Right lung (tissue), 5 donors: ENCODE measurements around the gene TRDN. TPM values are rescaled to one million over a fixed set of nuclear protein-coding genes. Genes with fewer than 3 reads are reported as not detected.
"Not testable (repeated sequence)": the region's sequence is repeated elsewhere in the genome, so short reads cannot be mapped to it uniquely, and the experiment has no call there.

Source experiments
- DNase-seq, 2 donors: peaks; one replicate each; pipeline ENCODE4 v3.0.0-alpha.2; 2013
- polyA plus RNA-seq, 5 donors: library from polyadenylated mRNA; unstranded; fragments of 120-200 nt; gene quantifications; one replicate each; pipeline versions ENCODE4 v1.2.1 to v1.2.3, GENCODE V29; 2013; ENCODE audit warnings: inconsistent platforms in 1 of 5, low replicate concordance in 1 of 5; ENCODE audit not compliant: insufficient read length in 5 of 5, insufficient read depth in 1 of 5

TRDN gene
- polyA plus RNA-seq, 5 donors = 0.05 to 5.0 (median 0.33) TPM; not detected in 2

DNA sequence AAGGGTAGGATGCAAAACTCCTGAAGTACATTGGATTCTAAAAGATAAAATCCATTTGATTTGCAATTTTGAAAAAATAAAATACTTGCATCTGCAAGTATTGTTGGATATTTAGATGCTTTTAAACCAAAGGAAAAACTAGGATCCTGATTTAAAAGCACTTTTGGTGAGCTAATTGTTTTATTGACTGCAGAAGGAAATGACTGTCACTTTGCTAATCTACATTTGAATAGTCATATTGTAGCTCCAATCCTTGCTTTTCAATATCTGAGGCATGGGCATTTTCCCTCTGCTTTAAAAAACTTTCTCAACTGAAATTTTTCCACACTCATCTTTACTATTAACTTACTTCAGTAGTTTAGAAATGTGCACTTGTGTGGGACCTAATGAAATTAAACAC lies 74.1 kb downstream of the TRDN start:
- no peak for DNase-seq

- DNase-seq = no peak
Measured at GRCh38 chr6:123562264-123562663, 74.5 kb downstream of the TRDN start.

GRCh38 chr6:123559816-123560215 lies 76.9 kb downstream of the TRDN start:
- not testable (repeated sequence) for DNase-seq

DNA sequence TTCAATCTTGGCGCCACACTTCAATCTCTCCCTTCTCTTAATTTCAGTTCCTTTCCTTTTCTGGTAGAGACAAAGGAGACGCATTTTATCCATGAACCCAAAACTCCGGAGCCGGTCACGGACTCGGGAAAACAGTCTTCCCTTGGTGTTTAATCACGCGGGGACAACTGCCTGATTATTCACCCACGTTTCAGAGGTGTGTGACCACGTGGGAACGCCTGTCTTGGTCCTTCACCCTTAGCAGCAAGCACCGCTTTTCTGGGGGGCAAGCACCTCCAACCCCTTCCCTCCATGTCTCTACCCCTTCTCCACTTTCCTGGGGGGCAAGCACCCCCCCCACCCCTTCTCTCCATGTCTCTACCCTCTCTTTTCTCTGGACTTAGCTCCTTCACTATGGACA lies 79.3 kb downstream of the TRDN start:
- DNase-seq = not testable (repeated sequence)

DNA sequence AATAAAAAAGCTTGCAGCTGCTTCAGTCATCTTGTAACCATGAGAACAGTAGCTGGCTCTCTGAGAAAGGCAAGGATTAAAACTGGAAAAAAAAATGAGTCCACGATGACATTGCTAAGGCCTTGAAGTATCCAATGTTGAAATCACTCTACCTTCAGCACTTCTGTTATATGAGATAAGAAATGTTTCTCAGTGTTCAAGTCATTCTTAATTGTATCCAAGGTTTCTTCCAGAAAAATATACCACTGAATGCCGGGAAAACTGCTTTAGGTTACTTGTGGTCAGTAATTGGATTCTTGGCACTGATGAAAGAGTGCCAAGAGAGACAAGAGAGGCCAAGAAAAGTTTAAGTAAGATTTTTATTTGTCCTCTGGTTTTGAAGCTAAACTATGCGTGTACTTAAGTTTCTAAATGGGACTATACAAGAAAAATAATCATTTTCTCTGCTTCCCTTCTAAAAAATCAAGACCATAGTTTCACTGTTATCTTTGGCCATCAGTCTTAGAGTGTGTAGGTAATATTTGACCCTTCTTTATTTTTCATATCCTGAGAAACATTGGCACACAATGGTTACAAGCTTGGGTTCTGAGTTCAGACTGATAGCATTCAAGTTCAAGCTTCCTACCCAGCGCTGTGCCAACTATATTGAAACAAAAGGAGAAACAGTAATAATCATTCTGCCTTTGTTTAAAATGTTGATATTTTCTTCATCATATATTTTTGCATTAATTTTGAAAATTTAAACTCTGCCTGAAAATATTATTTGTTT lies 84.6 kb downstream of the TRDN start:
- peak in 1 of 2 donors; percentile 5 for DNase-seq

- DNase-seq = no peak
Measured at GRCh38 chr6:123550052-123550617, 86.6 kb downstream of the TRDN start.

DNA sequence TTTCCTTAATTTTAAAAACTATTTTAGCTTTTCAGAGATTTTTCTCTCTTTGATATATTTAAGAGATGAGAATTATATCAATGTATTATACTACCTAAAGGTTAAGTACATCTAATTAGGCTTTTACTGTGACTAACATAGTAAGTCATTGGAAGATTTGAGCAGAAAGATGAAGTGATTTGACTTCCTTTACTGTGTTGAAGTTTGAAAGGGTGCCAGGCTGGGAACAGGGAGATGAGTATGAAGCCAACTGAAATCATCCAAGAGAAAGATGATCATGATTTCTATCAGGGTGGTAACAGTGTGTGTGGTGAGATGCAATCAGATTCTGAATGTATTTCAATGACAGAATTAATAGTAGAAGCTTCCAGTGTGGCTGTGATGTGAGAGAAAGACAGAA lies 87.3 kb downstream of the TRDN start:
- DNase-seq = no peak

DNA sequence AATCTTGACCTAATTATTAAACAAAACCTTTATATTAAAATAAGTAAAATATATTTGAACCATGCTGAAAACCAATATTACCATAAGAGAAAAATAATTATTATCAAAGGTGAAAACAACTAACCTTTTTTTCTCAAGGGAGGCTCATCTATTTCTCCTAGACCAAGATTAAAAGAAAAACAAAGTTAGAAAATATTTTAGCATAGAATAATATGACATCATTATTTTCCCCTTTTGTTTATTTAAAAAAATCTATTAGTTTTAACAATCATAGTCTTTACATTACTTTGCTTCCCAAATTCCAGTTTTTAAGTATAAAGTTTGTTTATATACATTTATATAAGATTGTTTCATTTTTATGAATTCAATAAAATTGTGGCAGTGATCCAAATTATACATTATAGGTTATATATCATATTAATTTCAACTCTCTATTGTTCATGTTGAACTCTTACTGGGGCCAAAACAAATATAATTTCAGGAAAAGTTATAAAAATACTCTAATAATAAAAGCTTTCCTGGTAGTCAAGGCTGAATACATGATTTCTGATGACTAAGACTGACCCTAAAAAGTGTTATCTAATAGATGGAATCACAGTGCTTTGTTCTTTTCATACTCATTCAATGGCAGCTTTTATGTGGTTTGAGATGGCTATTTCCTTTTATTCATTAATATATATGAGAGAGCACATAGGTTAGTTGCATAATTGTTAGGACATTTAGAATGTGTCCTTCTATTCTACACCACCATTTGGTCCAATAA lies 89.4 kb downstream of the TRDN start:
- no peak for DNase-seq

DNA sequence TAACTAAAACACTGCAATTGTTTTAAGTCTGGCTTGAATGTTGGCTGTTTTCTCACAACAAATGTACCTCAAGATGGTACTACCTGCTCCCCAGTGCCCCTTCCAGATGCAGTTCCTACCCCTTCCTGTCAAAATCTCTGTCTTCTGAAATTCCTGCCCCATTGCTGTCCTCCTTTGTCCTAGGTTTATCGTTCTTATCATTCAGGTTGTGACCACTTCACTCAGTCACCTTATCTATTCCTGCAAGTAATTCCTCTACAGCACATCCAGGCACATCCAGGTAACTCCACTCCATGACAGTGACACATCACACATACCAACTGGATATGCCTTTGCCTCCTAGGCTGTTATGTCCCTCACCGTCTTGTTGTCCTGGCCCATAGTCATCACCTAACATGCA lies 90.2 kb downstream of the TRDN start:
- no peak for DNase-seq

DNA sequence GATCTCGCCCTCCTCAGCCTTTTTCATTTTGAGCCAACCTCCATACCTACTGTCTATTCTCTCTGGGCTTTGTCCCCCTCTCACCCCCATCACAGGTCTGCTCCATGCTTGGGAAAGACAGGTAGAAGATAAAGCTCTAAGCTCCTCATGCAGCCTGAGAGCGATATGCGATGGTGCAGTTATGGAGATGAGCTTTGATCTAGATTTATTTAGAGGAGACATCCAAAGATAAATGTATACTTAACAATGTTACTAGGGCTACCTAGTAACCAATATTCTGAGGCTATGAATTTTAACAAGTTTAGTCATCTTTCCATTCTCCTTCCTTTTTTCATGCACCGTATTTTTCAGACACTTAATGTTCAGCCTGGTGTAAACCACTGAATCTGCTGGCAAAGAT lies 95.3 kb downstream of the TRDN start:
- no peak for DNase-seq

DNA sequence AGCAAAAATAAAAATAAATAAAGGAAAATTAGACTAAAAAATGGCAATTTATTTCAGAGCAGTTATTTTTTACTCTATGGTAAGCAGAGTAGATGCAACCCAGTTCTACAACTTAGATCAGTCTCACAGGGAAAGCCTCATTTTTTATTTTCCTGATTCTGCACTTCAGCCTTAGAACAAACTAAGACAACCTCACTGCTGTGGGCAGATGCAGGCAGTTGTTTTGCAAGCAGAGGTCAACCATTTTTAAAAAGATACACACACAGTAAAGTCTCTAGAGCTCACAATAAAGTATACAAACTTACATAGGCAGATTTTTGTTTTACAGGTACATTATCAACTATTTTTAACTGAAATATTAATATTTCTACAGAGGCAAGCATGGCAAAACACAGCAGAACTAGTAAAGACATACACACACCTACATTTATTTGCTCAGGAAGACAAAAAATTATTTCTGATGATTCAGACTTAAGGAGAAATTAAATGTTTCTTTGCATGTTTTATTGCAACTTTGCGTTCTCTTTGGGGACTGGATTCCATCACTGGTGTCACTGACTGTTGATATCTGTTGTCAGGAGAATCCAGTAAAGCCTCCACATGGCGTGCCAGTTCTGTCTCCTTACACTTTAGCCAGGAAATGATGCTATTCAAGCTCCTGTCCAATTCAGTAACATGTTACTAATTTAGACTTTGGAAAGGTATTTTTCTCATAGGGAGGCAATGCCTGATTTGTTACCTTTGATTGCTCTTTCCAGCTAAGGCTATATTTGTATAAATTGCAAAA lies 102.7 kb downstream of the TRDN start:
- DNase-seq = no peak

GRCh38 chr6:123529843-123530242 lies 106.9 kb downstream of the TRDN start:
- no peak for DNase-seq

- DNase-seq = no peak
Measured at GRCh38 chr6:123529058-123529457, 107.7 kb downstream of the TRDN start.

- DNase-seq = no peak
Measured at GRCh38 chr6:123527406-123527805, 109.3 kb downstream of the TRDN start.

GRCh38 chr6:123526128-123526527 lies 110.6 kb downstream of the TRDN start:
- no peak for DNase-seq

- no peak for DNase-seq
Measured at GRCh38 chr6:123524781-123525180, 112.0 kb downstream of the TRDN start.

- DNase-seq = no peak
Measured at GRCh38 chr6:123520217-123520616, 116.5 kb downstream of the TRDN start.

DNA sequence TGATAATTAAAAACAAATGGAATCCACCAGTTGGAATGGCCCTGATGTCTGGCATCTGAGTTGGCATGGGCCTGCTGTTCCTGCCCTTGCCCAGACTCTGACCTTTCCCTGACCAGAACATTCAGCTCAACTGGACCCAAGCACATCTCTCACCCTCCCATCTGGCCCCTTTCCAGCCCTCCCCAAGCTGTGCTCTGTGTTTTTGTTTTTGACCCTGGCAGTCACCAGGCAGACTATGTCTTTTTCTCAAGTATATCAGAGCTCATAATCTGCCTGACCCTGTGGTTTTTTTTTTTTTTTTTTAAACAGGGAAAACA lies 117.6 kb downstream of the TRDN start:
- no peak for DNase-seq

- DNase-seq = no peak
Measured at GRCh38 chr6:123518441-123519188, 118.1 kb downstream of the TRDN start.

DNA sequence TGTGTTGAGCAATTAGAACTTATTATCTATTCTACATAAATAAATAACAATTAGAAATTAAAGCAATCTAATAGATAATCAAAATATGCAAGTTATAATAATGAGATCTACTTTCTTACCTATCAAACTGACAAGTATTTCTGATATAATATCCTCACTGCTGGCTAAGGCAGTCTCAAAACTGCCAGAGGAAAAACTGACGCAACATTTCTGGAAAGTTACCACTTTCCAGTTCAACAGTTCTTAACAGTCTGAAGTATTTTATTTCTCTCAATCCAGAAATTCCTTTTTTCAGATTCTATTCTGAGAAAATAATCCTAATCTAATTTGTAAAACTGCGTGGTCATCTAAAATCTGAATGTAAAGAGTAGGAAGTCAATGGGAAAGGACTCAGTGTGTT lies 121.0 kb downstream of the TRDN start:
- DNase-seq = no peak

DNA sequence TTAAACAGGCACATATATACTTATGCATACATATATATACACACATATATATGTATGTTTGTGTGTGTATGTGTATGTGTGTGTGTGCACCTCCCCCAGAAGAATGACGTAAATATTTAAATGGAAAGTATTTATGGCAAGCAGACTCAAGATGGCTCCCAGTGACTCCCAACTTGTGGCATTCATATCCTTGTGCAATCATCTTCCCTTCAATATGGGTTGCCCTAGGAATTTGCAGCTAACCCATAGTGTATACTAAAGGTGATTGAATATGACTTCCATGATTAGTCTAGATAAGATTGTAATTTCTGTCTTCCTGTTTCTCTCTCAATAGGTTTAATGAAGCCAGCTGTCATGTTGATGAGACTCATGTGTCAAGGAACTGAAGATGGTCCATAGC lies 127.6 kb downstream of the TRDN start:
- DNase-seq = no peak

- DNase-seq = no peak
Measured at GRCh38 chr6:123508290-123508689, 128.5 kb downstream of the TRDN start.
